CD4-positive, alpha-beta T cell treated with Interferon gamma for 1 hour (primary cell): ENCODE measurements around the gene SLC35F4.
"Not testable (repeated sequence)": the region's sequence is repeated elsewhere in the genome, so short reads cannot be mapped to it uniquely, and the experiment has no call there.

Experiments
- DNase-seq: peaks from one replicate; pipeline ENCODE4 v3.0.0-alpha.2; 2020

Gene SLC35F4

DNA sequence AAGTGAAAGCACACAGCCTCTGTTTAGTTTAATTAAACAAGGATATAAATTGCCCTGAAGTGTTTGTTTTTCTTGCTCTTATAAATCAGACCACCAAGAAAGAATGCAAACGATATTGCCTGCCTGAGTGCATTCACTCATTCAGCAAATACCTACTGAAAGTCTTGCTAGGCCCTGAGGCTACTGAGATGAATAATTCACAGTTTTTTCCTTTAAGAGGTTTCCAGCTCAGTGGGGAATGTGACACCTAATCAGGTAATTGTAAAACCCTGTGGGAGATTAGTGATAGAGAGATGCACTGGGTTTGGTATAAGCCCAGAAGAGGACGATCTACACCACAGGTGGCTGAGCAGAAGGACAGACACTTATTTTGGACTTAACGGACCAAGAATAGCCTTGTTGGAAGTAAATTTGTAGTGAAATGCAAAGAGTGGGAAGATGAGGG, 151.4 kb downstream of the SLC35F4 start:
- no peak for DNase-seq

DNA sequence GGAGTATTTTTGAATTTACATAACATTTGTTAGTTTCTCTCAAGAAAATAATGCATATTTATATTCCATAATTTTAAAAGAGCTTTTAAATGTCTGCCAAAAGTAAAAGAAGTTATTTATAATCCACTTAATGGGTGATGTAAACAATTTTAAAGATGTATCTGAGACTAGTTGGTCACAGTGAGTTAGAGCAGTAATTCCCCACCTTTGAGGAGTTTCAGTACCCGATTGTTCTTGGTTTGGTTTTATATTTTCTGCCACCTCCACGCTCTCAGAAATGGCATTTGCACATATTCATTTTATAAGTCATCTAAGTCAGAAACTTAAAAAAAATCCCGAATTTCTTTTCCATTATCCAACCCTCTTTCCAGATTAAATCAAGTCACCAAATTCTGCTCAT, 153.2 kb downstream of the SLC35F4 start:
- DNase-seq = no peak

DNA sequence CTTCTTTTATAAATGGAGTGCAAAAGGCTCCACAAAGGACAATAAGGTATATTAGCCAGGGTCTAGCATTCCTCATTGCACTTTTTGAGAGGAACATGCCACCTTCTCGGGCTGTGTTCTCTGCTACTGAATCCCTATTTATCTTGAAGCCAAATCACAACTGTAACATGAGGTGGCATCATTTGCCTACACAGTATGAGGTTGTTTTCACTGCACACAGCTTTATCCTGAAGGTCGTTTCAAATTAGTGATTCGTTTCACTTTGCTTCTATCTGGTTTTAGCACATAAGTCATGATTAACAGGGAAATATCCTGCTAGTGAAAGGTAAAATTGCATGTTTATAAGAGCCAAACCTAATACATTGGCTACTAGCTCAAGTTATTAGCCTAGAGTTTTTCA, 153.8 kb downstream of the SLC35F4 start:
- DNase-seq = no peak

DNA sequence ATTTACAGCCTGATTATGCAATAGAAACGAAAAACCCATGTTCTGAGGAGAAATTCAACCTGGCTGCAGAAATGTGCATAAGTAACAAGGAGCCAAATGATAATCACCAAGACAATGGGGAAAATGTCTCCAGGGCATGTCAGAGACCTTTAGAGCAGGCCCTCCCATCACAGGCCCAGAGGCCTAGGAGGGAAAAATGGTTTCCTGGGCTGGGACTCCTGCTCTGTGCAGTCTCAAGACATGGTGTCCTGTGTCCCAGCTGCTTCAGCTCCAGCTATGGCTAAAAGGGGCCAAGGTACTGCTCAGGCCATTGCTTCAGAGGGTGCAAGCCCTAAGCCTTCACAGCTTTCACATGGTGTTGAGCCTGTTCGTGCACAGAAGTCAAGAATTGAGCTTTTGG, 156.0 kb downstream of the SLC35F4 start:
- DNase-seq = no peak

DNA sequence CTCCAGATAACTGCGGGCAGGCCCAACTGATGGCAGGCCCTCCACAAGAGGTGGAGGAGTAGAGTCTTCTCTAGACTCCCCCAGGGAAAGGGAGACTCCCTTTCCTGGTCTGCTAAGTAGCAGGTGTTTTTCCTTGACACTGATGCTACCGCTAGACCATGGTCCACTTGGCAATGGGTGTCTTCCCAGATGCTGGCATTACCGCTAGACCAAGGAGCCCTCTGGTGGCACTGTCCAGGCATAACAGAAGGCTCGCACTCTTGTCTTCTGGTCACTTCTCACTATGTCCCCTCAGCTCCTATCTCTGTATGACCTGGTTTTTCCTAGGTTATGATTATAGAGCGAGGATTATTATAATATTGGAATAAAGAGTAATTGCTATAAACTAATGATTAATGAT, 156.8 kb downstream of the SLC35F4 start:
- DNase-seq = not testable (repeated sequence)

DNA sequence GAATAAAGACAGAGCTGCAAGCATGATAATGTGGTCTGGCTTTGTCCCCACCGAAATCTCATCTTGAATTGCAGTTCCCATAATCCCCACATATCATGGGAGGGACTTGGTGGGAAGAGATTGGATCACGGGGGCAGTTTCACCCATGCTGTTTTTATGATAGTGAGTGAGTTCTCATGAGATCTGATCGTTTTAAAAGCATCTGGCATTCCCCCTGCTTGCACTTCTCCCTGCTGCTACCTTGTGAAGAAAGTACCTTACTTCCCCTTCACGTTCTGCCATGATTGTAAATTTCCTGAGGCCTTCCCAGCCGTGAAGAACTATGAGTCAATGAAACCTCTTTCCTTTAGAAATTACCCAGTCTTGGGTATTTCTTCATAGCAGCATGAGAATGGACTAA, 158.7 kb downstream of the SLC35F4 start:
- no peak for DNase-seq

DNA sequence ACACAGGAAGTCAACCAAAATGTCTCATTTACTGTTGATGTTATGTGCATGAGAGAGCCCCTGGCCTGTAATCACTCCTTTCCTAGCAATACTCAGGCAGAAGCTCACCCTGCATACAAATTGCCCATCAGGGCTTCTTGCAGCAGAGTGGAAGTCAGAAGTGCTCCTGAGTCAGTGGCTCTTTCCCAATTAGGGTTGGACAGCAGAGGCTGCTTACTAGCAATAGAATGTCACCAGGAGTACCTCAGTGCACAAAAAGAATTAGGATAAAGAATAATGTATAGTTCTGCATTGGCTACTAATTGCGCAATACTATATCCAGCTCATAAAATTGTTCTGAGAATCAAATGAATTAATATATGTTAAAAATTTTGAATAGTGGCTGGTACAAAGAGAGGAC, 161.1 kb downstream of the SLC35F4 start:
- DNase-seq = no peak

DNA sequence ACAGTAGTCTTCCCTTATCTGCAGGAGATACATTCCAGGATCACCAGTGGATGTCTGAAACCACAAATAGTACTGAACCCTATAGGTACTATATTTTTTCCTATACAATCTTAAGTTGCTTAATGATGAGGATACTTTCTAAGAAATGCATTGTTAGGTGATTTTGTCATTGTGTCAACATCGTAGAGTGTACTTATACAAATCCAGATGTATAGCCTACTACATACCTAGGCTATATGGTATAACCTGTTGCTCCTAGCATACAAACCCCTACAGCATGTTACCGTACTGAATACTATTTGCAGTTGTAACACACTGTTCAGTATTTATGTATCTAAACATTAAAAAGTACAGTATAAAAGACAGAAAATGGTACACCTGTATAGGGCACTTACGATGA, 165.9 kb downstream of the SLC35F4 start:
- DNase-seq = no peak

DNA sequence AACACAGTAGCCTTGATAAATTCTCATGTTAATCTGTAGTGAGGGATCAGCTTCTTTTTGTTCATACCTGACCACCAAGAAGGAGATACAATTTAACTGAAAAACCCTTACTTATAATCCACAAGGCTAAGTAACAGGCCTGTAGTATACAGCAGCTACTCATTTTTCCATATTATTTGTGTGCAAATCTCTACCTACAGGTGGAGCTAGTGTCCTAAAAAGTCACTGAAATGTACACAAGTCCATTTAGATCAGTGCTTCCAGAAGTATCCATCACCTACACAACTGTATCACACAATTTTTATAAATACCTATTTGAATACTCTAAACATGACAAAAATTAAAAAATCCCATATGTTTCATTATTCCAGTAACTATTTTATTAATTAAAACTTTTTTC, 173.2 kb downstream of the SLC35F4 start:
- DNase-seq = no peak

DNA sequence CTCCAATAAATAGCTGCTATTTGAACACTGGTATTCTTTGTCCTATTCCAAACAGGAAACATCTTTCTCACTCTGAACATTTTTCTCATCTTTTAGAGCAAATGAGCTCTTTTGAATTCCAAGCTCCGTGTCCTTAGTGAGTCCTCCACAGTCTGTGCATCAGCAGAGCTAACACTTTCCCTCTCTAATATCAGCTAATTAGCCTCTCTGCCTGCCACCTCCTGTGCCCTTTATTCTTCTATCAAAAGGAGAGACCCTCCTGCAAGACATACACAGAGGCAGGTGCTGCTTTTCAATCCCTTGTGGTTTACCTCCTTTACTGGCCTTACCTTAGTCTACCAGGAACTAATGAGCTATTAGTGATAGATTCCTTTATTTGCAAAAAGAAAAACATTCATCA, 178.5 kb downstream of the SLC35F4 start:
- no peak for DNase-seq

DNA sequence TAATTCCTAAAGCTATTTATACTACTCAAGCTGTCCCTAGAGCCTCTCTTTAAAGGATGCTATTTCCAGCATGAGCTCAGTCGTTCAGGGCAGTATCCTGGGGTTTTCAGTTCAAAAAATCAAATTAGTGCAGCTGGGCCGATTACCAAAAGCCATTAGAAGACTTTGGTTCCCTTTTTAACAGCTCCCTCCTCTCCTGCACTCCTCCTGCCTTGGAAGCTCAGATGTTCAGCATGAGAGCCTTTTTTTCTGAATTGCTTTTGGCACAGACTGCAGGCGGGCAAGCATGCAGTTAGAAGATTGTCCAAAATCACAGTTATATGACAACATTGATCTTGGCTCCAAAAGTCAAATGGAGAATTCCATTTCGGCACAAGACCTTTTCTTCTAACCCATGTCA, 179.6 kb downstream of the SLC35F4 start:
- DNase-seq = no peak

DNA sequence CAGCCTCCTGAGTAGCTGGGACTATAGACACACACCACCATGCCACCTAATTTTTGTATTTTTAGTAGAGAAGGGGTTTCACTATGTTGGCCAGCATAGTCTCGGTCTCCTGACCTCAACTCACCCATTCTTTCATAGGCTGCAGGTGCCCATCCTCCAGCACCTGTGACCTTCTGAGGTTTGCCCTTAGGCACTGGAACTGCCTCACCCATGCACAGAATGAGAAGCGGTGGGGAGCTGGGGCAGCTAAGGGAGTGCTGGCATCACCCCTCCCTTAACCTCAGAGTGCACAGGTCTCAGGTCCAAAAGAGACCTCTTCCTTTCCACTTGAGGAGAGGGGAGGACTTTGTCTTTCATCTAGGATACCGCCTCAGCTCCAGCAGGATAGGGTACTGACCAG, 194.9 kb downstream of the SLC35F4 start:
- no peak for DNase-seq

DNA sequence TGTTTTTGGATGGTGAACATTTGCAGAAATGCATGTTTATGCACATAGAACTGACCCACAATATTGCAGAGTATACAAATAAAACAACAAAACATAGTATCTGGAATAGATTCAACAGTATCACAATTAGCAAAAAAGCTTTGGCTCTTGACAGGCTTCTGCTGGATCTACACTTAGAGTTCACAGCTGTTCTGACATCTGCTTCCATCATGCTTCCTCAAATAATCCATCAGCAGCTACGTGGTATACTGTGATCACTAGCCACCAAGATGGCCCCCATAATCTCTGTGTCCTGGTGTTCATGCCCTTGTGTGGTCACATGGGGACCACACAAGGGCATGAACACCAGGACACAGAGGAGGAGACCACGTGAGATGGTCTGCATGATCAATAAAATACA, 205.7 kb downstream of the SLC35F4 start:
- no peak for DNase-seq

DNA sequence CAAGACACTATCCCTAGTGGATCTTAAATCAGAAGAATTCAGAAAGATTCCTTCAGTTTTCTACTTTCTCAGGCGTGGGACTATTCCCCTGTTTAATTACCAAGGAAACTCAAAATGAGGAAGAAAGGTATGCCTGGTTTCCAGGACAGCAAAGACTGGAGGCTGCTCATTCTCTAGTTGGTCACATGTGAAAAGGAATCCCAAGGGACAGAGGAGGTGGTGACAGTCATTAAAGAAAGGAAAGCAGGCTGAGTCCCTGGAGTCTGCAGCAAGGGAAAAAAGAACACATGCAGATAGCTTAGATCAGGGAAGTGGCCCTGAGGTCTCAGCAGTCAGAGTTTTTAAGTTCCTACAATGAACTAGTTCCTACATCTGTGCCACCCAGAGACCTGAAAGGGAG, 206.8 kb downstream of the SLC35F4 start:
- DNase-seq = no peak

DNA sequence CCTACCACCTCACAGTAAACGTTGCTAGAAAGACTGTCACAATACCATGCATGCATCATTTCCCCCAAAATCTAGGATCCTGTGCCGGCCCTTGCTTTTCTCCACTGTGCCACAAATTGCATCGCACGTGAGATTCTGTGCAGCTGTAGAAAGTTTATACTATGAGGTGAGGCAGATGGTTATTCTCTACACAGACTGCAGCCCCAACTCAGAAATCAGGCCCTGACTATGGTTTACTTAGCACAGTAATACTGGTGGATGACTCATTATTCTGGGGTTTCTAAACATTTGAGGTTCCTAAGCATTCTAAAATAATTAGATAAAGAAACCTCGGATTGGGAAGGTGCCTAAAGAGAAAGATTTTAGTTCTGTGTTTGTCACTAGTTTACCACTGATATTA, 208.4 kb downstream of the SLC35F4 start:
- no peak for DNase-seq

DNA sequence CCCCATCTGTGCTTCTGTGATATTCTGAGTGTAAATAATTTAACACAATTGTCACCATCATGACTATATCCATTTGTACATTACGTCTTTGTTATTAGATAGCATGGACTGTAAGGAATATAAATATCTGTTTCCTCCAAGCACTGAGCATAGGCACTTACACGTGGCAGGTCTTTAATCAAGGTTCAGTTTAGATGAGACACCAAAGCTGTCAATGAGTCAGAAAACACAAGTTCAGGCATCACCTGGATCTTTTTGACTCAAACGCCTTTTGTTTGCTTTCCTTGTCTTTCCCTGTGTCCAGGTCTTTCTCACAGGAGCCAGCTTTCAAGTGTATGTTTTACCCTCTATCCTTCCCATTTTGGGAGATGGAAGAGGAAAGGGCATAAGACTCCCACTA, 209.0 kb downstream of the SLC35F4 start:
- no peak for DNase-seq

DNA sequence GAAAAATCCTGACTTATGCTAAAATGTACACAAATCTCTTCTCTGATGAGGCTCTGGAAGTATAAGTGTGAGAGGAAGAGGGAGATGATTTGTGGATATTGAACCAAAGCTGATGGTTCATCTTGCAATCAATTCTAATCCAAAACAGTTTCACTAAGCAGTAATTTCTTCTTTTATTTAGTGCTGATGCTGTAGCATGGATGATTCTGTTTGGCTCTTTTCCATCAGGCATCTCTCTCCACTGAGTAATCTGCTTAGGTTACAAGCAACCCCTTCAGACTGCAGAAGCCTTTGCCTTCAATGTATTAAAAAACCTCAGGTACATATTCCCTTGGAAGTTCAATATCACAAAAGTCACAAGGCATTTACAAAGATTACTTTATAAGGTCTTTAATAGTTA, 213.1 kb downstream of the SLC35F4 start:
- DNase-seq = no peak

DNA sequence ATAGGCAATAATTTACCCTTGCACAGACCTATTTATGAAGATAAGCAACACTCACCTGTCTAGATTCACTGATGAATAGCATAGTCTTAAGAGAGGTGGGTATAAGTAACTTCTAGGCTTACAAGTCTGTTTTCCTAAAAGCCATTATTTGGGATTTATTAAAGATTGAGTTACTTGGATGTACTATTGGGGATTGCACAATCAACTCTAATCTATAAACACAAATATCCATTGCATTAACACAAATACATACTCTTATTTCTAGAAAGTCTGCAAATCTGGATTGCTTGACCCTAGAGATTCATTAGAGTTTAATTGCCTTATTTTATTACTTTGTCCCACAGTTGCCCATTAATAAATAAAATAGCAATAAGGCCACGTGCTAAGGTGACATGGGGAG, 224.1 kb downstream of the SLC35F4 start:
- no peak for DNase-seq

DNA sequence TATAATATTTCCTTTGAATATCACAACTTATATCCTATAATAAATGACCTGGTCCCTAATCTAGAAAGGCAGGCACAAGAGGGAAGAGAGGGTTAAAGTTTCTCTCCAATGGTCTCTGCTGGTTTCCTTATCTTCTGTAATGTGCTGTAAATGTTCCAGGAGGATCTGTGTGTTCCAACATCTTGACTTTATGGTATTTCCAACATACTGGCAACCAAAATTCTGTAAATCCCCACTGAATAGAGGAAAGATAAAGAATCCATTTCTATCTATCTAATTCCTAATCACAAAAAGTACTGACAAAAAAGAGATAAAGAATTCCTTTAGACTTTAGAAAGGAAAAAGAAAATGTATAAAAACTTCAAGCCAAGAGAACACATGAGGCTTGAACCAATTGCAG, 225.9 kb downstream of the SLC35F4 start:
- DNase-seq = no peak

DNA sequence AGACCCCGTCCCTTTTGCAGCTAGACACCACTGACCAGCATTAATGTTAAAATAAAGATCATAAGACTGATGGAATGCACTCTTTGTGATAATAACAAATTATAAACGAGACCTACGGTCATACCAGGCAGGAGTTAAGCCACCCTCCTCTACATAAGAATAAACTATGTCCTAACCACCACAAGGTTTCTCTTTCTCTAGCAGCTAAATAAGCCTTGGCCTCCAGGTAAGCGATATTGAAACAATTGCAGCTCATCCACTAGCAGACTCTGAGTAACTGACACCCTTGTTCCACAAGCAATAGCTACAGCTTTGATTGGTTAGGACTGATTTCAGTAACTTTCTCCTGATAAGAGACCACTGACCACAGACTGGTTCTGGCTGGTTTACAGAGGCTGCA, 228.0 kb downstream of the SLC35F4 start:
- no peak for DNase-seq

DNA sequence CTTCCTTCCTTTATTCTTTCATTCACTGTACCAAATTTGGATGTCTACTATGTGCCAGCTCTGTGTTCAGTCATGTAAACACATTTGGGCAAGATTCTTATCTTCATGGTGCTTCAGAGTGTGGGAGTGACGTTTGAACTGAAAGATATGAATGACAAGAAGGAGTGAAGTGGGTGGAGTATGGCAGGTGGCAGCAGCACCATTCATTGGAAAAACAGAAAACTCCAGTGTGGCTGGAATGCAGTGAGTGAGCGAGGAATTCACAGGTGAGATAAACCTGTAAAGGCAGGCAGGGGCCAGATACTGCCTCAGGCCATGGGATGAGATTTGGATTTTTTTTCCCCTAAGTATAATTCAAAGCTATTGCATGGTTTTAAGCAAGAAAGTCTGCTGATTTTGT, 231.6 kb downstream of the SLC35F4 start:
- DNase-seq = no peak

DNA sequence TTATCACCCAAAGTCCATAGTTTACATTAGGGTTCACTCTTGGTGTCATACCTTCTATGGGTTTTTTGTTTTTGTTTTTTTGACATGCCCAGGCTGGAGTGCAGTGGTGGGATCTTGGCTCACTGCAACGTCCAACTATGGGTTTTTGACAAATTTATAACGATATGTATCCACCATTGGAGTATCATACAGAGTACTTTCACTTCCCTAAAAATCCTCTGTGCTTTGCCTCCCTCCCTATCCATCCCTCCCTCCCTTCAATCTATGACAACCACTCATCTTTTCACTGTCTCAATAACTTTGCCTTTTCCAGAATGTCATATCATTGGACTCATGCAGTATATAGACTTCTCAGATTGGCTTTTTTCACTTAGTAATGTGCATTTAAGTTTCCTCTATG, 233.2 kb downstream of the SLC35F4 start:
- no peak for DNase-seq

DNA sequence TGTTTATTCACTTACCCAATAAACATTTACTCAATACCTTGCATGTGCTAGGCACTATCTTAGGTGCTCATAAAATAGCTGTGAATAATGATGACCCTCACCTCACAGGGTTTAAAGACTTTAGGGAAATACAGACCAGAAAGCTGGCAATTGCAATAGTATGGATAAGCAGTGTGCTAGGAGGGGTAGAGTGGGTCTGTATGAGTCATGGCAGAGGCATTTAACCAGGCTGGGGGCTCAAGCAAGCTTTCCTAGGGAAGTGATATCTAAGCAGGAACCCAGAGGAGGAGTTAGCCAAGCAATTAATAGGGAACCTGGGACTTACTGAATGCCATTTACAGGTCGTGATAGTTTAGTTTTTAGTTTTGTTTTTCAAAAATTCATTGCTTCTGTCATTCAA, 248.4 kb downstream of the SLC35F4 start:
- no peak for DNase-seq

DNA sequence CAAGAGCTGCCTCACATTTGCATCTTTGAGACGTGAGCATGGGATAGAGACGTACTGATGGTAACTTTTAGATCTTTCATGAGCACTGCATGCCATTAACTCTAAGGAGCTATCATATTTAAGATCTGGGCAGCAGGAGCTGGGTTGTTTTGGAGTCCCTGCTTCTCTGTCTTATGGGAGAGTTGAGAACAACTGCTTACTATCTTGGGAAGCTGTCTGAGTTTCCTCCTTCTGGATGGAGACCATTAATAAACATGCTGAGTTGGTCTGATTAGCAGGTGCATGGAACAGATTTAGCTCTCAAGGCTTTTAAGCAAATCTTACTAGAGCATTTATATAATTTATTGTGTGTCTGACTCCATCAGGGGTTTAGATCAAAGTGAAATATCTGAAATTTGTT, 252.9 kb downstream of the SLC35F4 start:
- no peak for DNase-seq

DNA sequence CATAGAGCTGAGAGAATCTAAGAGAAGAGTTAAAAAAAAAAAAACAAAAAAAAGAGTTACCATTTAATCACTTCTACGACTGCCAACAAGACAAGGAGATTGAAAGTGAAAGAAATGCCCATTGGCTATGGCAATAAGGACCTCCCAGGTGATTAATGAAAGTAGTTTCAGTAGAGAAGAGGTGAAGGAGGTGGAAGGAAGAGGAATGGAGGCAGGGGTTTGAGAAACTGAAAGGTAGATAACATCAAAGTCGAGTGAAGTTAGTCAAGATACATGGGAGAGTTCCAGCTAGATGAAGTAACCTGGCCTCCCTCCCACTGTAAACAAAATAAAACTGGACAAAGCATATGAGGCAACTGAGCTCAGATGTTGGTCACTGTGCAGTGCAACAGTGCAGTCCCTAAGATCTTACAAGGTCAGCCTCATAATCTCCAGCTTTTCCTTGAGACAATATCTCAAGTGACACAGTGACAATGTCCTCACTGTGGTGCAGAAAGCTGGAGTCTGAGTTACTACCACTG, 254.3 kb downstream of the SLC35F4 start:
- DNase-seq = no peak

DNA sequence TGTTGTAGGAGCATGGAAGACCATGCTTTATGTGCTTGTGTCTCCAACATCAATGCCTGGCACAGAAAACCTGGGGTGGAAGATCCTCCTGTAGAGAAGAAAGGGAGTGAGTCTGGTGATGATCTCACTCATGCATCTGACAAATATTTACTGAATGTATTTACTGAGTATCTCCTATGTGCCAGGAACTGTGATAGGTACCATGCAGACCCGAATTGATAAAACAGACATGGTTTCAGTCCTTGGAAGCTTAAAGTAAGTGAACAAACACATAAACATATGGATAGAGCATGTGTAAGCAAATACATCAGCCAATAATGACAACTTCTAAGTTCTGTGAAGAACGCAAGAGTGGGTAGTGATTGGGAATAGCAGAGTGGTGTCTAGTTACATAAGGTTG, 255.3 kb downstream of the SLC35F4 start:
- DNase-seq = no peak
